ENCODE data around the gene SCAMP4. TPM values are rescaled to one million over a fixed set of nuclear protein-coding genes. Genes with fewer than 3 reads are reported as not detected.
A peak's percentile ranks its signal among the peaks of the same experiment; 100 is the strongest.

The SCAMP4 gene
- total and polyA plus RNA-seq, 2 of the 13 experiments (the other 11 are each of a cell fraction or from before 2014, with no cell fraction given): 10.7 to 13.7 TPM

DNA sequence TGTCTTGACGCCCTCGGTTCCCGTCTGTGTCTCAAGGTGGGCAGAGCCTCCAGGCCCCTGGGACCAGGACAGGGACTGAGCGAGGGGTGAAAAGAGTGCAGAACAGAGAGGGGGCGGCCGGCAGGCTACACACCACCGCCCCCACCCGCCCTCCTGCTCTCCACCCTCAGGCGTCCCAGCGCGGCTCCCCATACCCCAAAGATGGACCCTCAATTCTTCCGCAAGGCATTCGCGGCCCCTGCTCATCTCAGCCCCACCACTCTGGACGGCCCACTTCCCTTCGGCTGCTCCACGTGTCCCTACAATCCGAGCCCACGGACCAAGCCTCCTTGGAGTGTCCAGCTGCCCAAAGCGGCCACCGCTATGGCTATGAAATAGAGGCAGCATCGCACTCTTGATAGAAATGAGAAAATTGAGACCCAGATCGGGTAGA, 43.6 kb upstream of the SCAMP4 start (continued):
- TF ChIP-seq, protein P1, sequence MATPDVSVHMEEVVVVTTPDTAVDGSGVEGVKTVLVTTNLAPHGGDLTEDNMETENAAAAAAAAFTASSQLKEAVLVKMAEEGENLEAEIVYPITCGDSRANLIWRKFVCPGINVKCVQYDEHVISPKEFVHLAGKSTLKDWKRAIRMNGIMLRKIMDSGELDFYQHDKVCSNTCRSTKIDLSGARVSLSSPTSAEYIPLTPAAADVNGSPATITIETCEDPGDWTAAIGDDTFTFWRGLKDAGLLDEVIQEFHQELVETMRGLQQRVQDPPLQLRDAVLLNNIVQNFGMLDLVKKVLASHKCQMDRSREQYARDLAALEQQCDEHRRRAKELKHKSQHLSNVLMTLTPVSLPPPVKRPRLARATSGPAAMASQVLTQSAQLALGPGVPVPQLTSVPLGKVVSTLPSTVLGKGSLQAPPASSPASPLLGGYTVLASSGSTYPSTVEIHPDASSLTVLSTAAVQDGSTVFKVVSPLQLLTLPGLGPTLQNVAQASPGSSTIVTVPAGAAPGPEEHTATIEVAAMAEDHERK (CRISPR knock-in tag; IDR thresholded peaks at IDR 0.05; ENCODE audit: low read depth): no peak
- TF ChIP-seq SKI (IDR thresholded peaks at IDR 0.05; ENCODE audit: partially characterized antibody) (no peak), ELF1 (CRISPR knock-in tag; IDR thresholded peaks at IDR 0.05) (no peak), ZNF776 (CRISPR knock-in tag; IDR thresholded peaks at IDR 0.05) (no peak), ZNF614 (CRISPR knock-in tag; IDR thresholded peaks at IDR 0.05; ENCODE audit: borderline replicate concordance) (no peak), RFX1 (IDR thresholded peaks at IDR 0.05) (no peak), ZNF563 (CRISPR knock-in tag; IDR thresholded peaks at IDR 0.05) (no peak), ASH2L (IDR thresholded peaks at IDR 0.05; ENCODE audit: insufficient read length, low read depth, low read length) (peak; percentile 26), ZNF253 (CRISPR knock-in tag; IDR thresholded peaks at IDR 0.05; ENCODE audit: borderline replicate concordance) (no peak), SRSF1 (optimal IDR thresholded peaks at IDR 0.05; ENCODE audit: low read depth, low read length) (no peak), FOXO1 (CRISPR knock-in tag; IDR thresholded peaks at IDR 0.05) (no peak), ZNF772 (CRISPR knock-in tag; IDR thresholded peaks at IDR 0.05) (no peak), ISL2 (CRISPR knock-in tag; IDR thresholded peaks at IDR 0.05) (no peak), CENPX (CRISPR knock-in tag; IDR thresholded peaks at IDR 0.05) (no peak), NCOA5 (CRISPR knock-in tag; IDR thresholded peaks at IDR 0.05) (no peak), PHF8 (CRISPR knock-in tag; IDR thresholded peaks at IDR 0.05) (0 out of 2 replicates have a peak, but pooled peaks have one; percentile 24)
- TF ChIP-seq, protein P2, sequence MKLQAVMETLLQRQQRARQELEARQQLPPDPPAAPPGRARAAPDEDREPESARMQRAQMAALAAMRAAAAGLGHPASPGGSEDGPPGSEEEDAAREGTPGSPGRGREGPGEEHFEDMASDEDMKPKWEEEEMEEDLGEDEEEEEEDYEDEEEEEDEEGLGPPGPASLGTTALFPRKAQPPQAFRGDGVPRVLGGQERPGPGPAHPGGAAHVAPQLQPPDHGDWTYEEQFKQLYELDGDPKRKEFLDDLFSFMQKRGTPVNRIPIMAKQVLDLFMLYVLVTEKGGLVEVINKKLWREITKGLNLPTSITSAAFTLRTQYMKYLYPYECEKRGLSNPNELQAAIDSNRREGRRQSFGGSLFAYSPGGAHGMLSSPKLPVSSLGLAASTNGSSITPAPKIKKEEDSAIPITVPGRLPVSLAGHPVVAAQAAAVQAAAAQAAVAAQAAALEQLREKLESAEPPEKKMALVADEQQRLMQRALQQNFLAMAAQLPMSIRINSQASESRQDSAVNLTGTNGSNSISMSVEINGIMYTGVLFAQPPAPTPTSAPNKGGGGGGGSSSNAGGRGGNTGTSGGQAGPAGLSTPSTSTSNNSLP (IDR thresholded peaks at IDR 0.05; ENCODE audit: low read depth, low read length): no peak
- TF ChIP-seq, protein P3, sequence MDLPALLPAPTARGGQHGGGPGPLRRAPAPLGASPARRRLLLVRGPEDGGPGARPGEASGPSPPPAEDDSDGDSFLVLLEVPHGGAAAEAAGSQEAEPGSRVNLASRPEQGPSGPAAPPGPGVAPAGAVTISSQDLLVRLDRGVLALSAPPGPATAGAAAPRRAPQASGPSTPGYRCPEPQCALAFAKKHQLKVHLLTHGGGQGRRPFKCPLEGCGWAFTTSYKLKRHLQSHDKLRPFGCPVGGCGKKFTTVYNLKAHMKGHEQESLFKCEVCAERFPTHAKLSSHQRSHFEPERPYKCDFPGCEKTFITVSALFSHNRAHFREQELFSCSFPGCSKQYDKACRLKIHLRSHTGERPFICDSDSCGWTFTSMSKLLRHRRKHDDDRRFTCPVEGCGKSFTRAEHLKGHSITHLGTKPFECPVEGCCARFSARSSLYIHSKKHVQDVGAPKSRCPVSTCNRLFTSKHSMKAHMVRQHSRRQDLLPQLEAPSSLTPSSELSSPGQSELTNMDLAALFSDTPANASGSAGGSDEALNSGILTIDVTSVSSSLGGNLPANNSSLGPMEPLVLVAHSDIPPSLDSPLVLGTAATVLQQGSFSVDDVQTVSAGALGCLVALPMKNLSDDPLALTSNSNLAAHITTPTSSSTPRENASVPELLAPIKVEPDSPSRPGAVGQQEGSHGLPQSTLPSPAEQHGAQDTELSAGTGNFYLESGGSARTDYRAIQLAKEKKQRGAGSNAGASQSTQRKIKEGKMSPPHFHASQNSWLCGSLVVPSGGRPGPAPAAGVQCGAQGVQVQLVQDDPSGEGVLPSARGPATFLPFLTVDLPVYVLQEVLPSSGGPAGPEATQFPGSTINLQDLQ (CRISPR knock-in tag; IDR thresholded peaks at IDR 0.05): no peak
- TF ChIP-seq, protein P4, sequence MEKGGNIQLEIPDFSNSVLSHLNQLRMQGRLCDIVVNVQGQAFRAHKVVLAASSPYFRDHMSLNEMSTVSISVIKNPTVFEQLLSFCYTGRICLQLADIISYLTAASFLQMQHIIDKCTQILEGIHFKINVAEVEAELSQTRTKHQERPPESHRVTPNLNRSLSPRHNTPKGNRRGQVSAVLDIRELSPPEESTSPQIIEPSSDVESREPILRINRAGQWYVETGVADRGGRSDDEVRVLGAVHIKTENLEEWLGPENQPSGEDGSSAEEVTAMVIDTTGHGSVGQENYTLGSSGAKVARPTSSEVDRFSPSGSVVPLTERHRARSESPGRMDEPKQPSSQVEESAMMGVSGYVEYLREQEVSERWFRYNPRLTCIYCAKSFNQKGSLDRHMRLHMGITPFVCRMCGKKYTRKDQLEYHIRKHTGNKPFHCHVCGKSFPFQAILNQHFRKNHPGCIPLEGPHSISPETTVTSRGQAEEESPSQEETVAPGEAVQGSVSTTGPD (CRISPR knock-in tag; IDR thresholded peaks at IDR 0.05): no peak
- TF ChIP-seq, protein P5, sequence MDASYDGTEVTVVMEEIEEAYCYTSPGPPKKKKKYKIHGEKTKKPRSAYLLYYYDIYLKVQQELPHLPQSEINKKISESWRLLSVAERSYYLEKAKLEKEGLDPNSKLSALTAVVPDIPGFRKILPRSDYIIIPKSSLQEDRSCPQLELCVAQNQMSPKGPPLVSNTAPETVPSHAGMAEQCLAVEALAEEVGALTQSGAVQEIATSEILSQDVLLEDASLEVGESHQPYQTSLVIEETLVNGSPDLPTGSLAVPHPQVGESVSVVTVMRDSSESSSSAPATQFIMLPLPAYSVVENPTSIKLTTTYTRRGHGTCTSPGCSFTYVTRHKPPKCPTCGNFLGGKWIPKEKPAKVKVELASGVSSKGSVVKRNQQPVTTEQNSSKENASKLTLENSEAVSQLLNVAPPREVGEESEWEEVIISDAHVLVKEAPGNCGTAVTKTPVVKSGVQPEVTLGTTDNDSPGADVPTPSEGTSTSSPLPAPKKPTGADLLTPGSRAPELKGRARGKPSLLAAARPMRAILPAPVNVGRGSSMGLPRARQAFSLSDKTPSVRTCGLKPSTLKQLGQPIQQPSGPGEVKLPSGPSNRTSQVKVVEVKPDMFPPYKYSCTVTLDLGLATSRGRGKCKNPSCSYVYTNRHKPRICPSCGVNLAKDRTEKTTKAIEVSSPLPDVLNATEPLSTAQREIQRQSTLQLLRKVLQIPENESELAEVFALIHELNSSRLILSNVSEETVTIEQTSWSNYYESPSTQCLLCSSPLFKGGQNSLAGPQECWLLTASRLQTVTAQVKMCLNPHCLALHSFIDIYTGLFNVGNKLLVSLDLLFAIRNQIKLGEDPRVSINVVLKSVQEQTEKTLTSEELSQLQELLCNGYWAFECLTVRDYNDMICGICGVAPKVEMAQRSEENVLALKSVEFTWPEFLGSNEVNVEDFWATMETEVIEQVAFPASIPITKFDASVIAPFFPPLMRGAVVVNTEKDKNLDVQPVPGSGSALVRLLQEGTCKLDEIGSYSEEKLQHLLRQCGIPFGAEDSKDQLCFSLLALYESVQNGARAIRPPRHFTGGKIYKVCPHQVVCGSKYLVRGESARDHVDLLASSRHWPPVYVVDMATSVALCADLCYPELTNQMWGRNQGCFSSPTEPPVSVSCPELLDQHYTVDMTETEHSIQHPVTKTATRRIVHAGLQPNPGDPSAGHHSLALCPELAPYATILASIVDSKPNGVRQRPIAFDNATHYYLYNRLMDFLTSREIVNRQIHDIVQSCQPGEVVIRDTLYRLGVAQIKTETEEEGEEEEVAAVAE (CRISPR knock-in tag; IDR thresholded peaks at IDR 0.05; ENCODE audit: borderline replicate concordance): no peak

Measured in HepG2 (cell line).